ENCODE measurements around the gene SLC3A2.
"Not testable (repeated sequence)": the region's sequence is repeated elsewhere in the genome, so short reads cannot be mapped to it uniquely, and the experiment has no call there.

The SLC3A2 gene

GRCh38 chr11:62880803-62881578 is at the start of gene SLC3A2:
SLC3A2 (plus strand) TSS chr11:62880896; CDS start chr11:62881024, 128 bp downstream.
- DNase-seq (ENCODE audit: low read depth), result peak; percentile 90

GRCh38 chr11:62830904-62831519 is 49.7 kb upstream of the SLC3A2 start:
- no peak for DNase-seq (ENCODE audit: low read depth)

- peak; percentile 99 for DNase-seq (ENCODE audit: low read depth)
These were observed 49.0 kb upstream of the SLC3A2 start, which contains the start of gene STX5 for GRCh38 chr11:62831520-62832335. STX5 (minus strand) TSS chr11:62832051; CDS start chr11:62831243, 808 bp downstream.

- peak; percentile 47 for DNase-seq (ENCODE audit: low read depth)
These were observed 48.1 kb upstream of the SLC3A2 start, which contains the start of gene TEX54 for GRCh38 chr11:62832336-62833234. TEX54 (minus strand) TSS chr11:62832841.

GRCh38 chr11:62835336-62835735 is 45.4 kb upstream of the SLC3A2 start:
- DNase-seq (ENCODE audit: low read depth), result no peak

- peak; percentile 96 for DNase-seq (ENCODE audit: low read depth)
These were observed 41.4 kb upstream of the SLC3A2 start, which contains the start of gene WDR74 for GRCh38 chr11:62839050-62839945. WDR74 (minus strand) TSS chr11:62839590; CDS start chr11:62839570, 20 bp downstream.

- DNase-seq (ENCODE audit: low read depth), result peak; percentile 99
These were observed 39.9 kb upstream of the SLC3A2 start for GRCh38 chr11:62840721-62841360.

- DNase-seq (ENCODE audit: low read depth), result peak; percentile 99
These were observed 39.1 kb upstream of the SLC3A2 start for GRCh38 chr11:62841361-62842170.

GRCh38 chr11:62842171-62842741 is 38.4 kb upstream of the SLC3A2 start:
- DNase-seq (ENCODE audit: low read depth), result no peak

- DNase-seq (ENCODE audit: low read depth), result not testable (repeated sequence)
These were observed 37.8 kb upstream of the SLC3A2 start for GRCh38 chr11:62842891-62843290.

GRCh38 chr11:62843466-62843865 is 37.2 kb upstream of the SLC3A2 start:
- no peak for DNase-seq (ENCODE audit: low read depth)

GRCh38 chr11:62844154-62844553 is 36.5 kb upstream of the SLC3A2 start:
- DNase-seq (ENCODE audit: low read depth), result no peak

- no peak for DNase-seq (ENCODE audit: low read depth)
These were observed 34.5 kb upstream of the SLC3A2 start for GRCh38 chr11:62846177-62846576.

- DNase-seq (ENCODE audit: low read depth), result no peak
These were observed 32.9 kb upstream of the SLC3A2 start for GRCh38 chr11:62847767-62848314.

GRCh38 chr11:62850911-62851806 is 29.5 kb upstream of the SLC3A2 start:
- DNase-seq (ENCODE audit: low read depth), result peak; percentile 73

GRCh38 chr11:62851807-62852522 is 28.7 kb upstream of the SLC3A2 start:
- peak; percentile 43 for DNase-seq (ENCODE audit: low read depth)
